Hair follicle dermal papilla cell (primary cell): ENCODE results near the gene PRR20G. TPM values are rescaled to one million over a fixed set of nuclear protein-coding genes. Genes with fewer than 3 reads are reported as not detected.

Experiments
- small RNA-seq: library from RNA; depleted of rRNA; stranded (forward); fragments of <200 nt; gene quantifications from one replicate; pipeline ENCODE3, GENCODE V24; 2012
- total RNA-seq: library from RNA; depleted of rRNA; stranded (reverse); fragments of >200 nt; gene quantifications from 2 replicates; pipeline ENCODE4 v1.2.3, GENCODE V29; 2012

The PRR20G gene
- not detected in 2 replicates for total RNA-seq

DNA sequence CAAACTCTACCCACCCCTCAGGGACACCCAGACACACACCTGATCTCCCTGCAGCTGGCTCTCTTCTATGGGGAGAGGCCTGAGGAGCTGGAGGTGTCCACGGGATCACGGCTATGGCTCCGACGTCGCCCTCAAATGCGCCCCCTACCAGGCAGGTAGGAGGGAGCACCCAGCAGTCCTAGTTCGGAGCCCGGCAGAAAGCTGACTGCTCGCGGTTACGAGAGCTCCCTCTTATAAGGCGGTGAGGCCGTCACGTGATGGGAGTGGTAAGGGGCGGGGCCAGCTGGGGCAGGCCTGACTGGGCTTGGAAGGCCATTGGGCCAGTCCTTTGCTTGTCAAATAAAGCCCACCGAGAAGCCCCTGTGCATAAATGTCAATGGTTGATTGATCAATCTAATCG lies at the start of gene PRR20G:
PRR20G (minus strand) TSS at position 207 of the 400 bp plus-strand sequence. CDS start 681 bp downstream, outside the sequence.

Small RNA genes within 50 kb of the gene (small RNA-seq; reads per million reads assigned to genes)
- not detected for gene RNU6-1047P

Other genes with a start within 250 kb of the PRR20G start
- not detected in 2 replicates for gene PRR23E, start 94.9 kb downstream of the PRR20G start, total RNA-seq